HG03521 (cell line): ENCODE measurements around the gene LPP.

Source experiments
- ATAC-seq: cut with Tn5 transposase; IDR thresholded peaks from one replicate; pipeline ENCODE4 v1.9.1; 2021; ENCODE audit warnings: mild to moderate bottlenecking, moderate library complexity; ENCODE audit not compliant: unreplicated experiment

Gene LPP

GRCh38 chr3:188219147-188219546 lies 65.2 kb downstream of the LPP start:
- ATAC-seq, result no peak

DNA sequence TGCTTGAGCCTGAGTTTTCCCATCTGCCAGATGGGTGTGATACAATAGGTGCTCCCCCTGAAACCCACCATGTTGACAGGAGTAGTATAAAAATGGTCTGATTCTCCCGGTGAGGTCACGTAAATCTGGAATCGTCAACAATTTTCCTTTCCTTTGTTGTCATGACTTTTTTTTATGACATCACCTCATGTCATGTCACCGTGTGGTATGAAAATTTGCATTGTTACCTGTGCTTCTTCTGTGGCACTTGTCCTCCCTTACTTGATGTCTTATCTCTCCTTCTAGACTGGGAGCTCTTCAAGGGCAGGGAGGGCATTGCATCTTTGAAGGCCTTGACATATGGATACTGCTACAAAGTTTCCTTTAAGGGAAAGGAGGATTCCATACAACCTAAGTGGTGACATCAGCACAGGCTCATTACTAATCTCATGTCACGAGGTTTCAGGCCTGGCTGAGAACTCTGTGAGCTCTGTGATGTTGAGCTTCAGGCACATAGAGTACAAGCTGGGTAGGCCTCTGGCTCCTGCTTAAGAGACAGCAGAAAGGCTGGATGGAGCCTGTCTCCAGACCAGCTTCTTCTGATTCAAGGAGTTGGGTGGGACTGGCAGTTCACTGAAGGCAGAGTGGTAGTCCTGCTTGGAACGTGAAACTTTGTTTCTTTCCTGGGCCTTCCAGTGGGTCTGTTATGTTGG lies 66.3 kb downstream of the LPP start:
- ATAC-seq, result no peak

DNA sequence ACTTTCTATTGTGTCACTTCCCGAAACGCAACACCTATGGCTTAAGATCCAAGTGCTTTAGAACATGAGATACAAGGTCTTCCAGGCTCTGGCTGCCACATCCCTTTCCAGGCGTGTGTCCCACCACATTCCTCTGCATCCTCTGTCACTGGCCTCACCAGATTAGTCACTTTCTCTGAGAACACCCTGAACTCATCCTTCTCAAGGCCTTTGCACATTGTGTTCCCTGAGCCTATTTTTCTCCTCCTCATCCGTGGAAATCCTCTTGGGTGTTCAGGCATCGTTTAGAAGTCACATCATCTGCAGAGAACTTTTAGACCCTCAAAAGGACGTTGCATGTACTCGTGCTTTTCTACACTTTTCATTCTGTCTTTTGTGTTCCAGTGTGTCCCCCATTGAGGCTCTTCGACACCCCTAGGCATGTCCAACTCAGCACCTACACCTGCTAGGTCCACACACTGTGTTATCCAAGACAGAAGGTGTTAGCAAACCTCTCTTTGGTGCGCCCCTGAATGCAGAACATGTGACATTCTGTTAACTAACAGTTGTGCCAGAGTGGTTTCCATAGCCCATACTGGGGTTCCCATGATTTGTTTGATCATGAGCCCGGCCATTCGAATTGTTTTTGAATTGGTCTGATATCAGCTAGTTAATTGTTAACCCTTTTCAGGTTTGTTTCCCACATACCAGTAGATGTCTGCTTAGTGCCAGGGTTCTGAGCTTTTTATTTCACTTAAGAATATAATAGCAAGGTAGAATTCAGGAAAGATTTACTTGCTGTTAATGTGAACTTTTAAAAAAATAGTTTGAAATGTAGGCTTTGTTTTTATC lies 67.2 kb downstream of the LPP start:
- no peak for ATAC-seq

DNA sequence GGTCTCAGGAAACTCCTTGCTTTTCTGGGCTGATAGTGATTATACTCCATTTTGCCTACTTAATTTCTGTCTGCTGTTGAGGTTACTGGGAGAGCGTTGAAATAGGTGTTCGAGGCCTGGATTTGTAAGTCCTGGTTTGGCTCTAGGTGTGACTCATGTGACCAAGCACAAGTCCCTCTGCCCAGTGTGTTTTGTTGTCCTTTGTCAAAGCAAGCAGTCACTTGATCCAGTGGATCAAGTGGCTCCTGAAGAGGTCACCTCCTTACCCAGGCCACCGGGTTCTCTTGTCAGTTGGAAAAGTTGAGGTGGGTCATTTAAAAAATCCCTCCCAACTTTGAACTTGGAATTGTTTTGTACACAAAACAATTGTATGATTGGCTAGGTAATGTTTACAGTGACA lies 70.0 kb downstream of the LPP start:
- ATAC-seq, result no peak

DNA sequence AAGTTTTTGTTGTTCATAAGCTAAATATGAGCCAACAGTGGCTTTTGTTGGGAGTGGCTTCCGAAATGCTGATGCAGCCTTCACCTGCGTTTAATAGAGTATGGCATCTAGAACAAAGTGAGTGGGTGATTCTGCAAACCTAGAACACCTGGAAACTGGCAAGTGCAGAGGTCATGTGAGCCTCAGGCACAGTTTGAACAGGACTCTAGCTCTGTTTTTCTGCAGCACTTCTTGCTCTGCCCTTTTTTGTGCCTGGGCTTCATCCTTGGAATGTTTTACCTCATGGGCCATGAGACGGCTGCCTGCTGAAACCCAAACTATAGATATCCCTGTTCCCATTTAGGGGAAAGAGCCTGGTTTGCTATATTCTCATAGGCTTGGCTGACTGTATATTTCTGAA lies 73.5 kb downstream of the LPP start:
- no peak for ATAC-seq

GRCh38 chr3:188229177-188229576 lies 75.2 kb downstream of the LPP start:
- ATAC-seq, result no peak

- ATAC-seq, result no peak
These were observed 75.8 kb downstream of the LPP start for GRCh38 chr3:188229726-188230125.

DNA sequence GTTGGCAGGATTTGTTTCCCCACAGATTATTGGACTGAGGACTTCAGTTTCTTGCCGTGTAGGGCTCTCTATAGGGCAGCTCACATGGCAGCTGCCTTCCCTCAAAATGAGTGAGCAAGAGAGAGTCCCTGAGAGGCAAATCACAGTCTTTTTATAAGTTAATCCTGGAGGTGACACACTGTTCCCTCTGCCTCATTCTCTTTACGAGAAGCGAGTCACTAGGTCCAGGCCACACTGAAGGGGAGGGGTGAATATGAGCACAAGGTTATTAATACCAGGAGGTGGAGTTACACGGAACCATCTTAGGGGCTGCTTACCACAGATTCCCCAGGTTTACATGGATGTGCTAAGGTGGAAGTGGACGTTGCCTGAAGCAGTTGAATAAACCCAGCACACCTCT lies 77.0 kb downstream of the LPP start:
- ATAC-seq, result no peak

DNA sequence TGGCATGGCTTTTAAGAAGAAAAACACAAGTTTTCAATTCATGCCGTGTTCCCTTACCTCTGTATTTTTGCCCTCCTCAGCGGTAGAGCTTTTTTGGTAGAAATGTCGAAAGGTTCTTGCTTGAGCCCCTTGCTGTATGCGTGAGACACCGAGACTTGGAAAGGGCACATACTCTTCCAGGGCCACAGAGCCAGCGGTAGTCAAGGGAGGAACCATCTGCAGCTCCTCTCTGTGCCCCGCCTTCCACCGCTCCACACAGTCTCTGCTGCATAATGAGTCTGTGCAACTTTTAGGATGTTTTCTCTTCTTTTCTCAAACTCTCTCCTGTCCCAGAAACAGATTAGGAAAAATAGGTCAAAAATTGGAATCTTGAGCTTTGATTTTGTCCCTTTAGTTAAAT lies 77.5 kb downstream of the LPP start:
- ATAC-seq, result no peak

- ATAC-seq, result no peak
These were observed 78.7 kb downstream of the LPP start for GRCh38 chr3:188232656-188233055.

- ATAC-seq, result no peak
These were observed 79.4 kb downstream of the LPP start for GRCh38 chr3:188233320-188233719.

GRCh38 chr3:188234132-188234531 lies 80.2 kb downstream of the LPP start:
- no peak for ATAC-seq

DNA sequence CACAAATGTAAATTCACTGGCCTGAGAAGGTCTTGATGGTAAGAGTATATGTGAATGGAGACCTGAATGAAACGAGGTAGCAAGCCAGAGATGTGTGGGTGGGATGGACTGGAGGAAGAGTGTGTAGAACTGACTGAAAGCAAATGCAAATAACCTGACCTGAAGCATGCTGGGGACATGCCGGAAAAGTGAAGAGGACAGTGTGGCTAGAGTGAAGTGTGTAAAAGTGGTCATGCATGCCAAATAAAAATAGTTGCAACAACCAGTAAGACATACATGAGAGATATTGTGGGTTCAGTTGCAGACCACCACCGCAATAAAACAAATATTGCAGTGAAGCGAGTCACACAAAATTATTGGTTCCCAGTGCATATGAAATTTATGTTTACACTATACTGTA lies 82.3 kb downstream of the LPP start:
- no peak for ATAC-seq

GRCh38 chr3:188239035-188239434 lies 85.1 kb downstream of the LPP start:
- no peak for ATAC-seq

GRCh38 chr3:188239577-188239976 lies 85.6 kb downstream of the LPP start:
- ATAC-seq, result no peak

DNA sequence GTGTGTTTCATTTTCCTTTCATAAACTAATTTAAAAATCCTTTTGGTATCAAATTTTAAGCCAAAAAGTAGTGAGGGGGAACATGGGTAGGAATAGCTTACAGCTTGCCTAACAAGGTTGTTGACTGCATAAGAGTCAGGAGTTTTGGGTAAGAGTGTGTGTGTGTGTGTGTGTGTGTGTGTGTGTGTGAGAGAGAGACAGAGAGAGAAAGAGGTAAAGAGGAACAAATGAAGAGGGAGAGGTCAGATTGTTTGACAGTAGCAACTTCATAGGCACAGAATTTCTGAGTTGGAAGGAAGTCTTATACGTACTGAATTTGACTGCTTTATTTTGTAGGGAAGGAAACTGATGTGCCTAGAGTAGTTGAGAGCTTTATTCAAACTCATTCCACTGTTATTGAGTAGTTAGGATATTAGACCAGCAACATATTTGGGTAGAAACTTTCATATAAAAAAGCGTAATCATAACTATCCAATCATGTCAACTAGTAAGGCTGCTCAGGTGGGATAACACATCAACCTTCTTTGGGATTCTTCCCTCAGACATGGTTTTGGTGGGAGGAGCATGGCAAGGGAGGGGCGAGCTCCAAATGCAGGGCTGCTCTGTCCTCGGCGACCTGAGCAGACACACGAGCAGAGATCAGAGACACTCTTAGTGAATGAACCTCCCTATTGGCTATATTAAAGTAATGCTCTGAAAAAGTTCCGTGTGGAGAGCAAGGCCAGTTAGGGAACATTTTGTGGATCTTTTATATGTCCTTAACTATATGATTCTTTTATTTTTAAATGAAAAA lies 86.4 kb downstream of the LPP start:
- no peak for ATAC-seq

DNA sequence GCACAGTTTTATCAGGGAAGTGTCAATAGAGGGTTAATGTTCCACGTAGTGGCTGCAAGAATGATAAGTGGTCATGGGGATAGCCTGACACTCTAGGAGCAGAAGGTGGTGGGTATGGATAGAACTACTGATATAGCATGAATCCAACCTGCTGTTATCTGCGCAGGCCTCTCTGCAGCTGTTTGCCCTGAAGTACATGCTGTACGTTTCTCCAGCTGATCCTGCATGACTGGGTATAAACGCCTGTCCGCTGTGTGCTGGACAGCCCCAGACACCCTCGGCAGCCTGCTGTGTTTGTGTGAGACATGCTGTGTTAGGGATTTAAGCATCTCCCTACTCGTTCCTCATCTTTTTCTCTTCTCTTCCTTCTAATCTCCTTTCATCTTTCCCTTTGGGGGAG lies 87.1 kb downstream of the LPP start:
- ATAC-seq, result no peak

GRCh38 chr3:188241883-188242282 lies 87.9 kb downstream of the LPP start:
- ATAC-seq, result no peak

DNA sequence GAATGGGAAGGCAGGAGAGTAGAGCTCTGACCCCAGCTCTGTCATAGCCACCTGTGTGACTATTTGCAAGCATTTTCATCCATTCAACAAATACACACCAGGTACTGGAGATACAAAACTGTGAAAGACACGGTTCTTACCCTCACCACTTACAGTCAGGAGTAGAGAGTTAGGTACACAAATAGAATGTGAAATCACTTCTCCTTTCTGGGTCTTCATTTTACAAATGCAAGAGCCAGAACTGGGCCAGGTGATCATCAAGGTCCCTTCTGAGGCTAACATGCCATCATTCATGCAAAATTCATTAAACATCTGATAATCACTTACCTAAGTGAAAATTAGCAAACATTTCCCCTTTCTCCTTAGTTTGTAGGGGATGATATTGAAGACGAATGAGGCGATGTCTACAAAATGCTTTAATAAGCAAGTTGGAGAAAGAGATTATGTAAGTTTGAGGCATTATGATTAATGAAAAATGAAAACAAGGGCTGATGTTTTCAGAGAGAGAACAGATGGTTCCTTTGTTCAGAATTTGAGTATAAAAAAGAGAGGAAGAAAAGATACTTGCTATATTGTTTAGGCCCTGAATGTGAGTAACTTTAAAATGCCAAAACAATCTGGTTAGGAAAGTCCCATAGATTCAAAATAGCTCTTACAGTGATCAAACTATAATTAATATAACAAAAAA lies 88.6 kb downstream of the LPP start:
- ATAC-seq, result no peak

DNA sequence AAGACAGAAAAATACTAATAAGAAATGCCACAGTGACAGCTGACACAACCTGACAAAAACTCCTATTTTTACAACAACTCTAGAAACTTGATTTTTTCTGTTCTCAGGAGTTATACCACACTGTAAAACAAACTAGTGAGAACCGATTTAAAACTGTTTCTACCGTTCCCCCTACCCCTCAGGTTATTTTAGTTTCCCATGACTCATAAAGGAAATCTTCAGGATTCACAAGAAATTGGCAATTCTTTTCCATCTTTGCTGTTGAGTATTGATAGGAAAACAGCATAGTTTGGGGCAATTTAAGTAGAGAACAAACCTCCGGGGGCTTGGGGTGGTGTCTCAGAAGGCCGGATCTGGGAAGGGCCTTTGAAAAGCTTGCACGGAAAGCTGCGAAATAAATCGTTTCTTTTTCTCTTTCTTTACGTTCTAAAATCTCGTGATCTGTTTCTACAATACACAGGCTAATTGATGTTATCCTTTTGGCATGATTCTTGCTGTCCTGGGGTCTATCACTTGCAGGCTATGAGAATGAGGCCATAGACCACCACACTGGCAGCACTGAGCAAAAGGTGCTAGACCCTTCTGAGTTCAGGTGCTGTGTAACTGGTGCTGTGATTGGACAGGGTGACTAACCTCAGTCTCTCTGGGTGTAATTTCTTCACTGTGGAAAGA lies 89.3 kb downstream of the LPP start:
- no peak for ATAC-seq
